Epidermal melanocyte (primary cell): ENCODE data around the gene DUS3L.
"Not testable (repeated sequence)": the region's sequence is repeated elsewhere in the genome, so short reads cannot be mapped to it uniquely, and the experiment has no call there.

ENCODE experiments used
- DNase-seq: peaks from one replicate; pipeline ENCODE4 v3.0.0; 2011; ENCODE audit warnings: low spot score; ENCODE audit not compliant: insufficient read length

Gene DUS3L

GRCh38 chr19:5800361-5801270 lies 9.7 kb upstream of the DUS3L start:
- DNase-seq: no peak

GRCh38 chr19:5799247-5800241 lies 8.6 kb upstream of the DUS3L start:
- no peak for DNase-seq

GRCh38 chr19:5798244-5798643 lies 7.3 kb upstream of the DUS3L start:
- no peak for DNase-seq

- DNase-seq: no peak
Observed at GRCh38 chr19:5795382-5795919, 4.5 kb upstream of the DUS3L start.

GRCh38 chr19:5793188-5793587 lies 2.2 kb upstream of the DUS3L start:
- DNase-seq: no peak

GRCh38 chr19:5792224-5792623 lies 1.3 kb upstream of the DUS3L start:
- no peak for DNase-seq

- no peak for DNase-seq
Observed at GRCh38 chr19:5789886-5790558, 941 bp downstream of the DUS3L start.

GRCh38 chr19:5789351-5789761 lies 1.6 kb downstream of the DUS3L start:
- no peak for DNase-seq

GRCh38 chr19:5788422-5788821 lies 2.5 kb downstream of the DUS3L start:
- no peak for DNase-seq

- no peak for DNase-seq
Observed at GRCh38 chr19:5787409-5788182, 3.4 kb downstream of the DUS3L start.

- no peak for DNase-seq
Observed at GRCh38 chr19:5786593-5787408, 4.2 kb downstream of the DUS3L start.

- no peak for DNase-seq
Observed at GRCh38 chr19:5785423-5785822, 5.5 kb downstream of the DUS3L start.

- DNase-seq: no peak
Observed at GRCh38 chr19:5784581-5785147, 6.3 kb downstream of the DUS3L start, which contains the start of gene PRR22. TSS of gene PRR22 (minus strand) at chr19:5784746. CDS start at chr19:5784660, 86 bp downstream.

- DNase-seq: no peak
Observed at GRCh38 chr19:5782945-5783919, 7.7 kb downstream of the DUS3L start.

GRCh38 chr19:5782322-5782721 lies 8.6 kb downstream of the DUS3L start:
- DNase-seq: no peak

- not testable (repeated sequence) for DNase-seq
Observed at GRCh38 chr19:5780916-5781315, 10.0 kb downstream of the DUS3L start.

- DNase-seq: no peak
Observed at GRCh38 chr19:5778402-5778801, 12.6 kb downstream of the DUS3L start.
